NCI-H128 (cell line): Measurements from ENCODE around the gene SYNCRIP.
A peak's percentile ranks its signal among the peaks of the same experiment; 100 is the strongest.
"Not testable (repeated sequence)": the region's sequence is repeated elsewhere in the genome, so short reads cannot be mapped to it uniquely, and the experiment has no call there.

ENCODE experiments used
- DNase-seq: peaks from one replicate; lab custom pipeline; 2025; ENCODE audit not compliant: unreplicated experiment; lab: John Stamatoyannopoulos, UW

Gene SYNCRIP

GRCh38 chr6:85670573-85670972 is 27.9 kb upstream of the SYNCRIP start:
- no peak for DNase-seq

DNA sequence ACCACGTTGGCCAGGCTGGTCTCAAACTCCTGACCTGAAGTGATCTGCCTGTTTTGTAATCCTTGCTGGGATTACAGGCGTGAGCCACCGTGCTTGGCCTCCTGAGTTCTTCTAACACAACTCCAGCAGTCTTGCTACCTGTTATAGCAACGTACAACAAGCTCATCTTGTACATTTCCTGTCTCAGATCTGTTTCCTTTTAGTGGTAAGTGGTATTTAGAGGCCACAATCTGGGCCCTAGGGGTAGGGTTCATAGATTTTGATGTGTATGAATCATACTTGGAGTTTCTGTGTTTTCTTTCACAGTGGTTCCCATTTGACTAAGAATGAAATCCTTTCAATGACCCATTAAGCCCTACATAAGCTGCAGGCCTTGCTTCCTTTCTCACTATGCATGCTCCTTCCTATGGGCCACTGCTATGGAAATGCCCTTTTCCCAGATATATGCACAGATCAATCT is 27.1 kb upstream of the SYNCRIP start:
- DNase-seq = no peak

DNA sequence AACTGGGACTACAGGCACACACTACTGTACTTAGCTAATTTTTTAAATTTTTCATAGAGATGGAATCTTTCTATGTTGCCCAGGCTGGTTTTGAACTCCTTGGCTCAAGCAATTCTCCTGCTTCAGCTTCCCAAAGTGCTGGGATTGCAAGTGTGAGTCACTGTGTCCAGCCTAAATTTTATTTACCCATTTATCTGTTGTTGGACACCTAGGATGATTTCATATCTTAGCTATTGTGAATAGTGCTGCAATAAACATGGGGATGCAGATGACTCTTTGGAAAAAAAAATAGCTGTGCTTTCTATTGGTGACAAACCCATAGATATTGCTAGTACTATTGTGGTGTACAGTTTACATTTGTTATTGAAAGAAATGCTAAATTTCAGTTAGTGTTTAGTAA is 19.6 kb upstream of the SYNCRIP start:
- DNase-seq = no peak

DNA sequence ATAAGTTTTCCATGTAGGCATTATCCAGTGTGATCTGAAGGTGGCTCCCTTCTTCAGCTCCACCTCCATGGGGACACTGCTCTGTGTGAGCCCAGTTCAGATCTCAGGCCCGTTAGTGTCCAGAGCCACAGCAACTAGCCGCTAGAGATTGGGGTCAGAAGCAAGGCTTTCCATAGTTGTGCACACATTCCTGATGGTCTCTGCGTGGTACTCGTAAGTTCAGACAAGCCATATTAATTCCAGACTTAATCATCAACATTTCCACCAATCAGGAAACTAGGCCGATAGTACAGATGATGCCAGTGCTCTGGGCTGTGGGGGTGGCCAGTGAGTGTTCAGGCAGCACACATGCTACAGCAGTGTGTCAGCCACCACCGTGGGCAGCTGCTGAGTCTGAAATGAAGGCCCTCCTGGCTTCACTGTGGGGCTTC is 17.5 kb upstream of the SYNCRIP start:
- no peak for DNase-seq

DNA sequence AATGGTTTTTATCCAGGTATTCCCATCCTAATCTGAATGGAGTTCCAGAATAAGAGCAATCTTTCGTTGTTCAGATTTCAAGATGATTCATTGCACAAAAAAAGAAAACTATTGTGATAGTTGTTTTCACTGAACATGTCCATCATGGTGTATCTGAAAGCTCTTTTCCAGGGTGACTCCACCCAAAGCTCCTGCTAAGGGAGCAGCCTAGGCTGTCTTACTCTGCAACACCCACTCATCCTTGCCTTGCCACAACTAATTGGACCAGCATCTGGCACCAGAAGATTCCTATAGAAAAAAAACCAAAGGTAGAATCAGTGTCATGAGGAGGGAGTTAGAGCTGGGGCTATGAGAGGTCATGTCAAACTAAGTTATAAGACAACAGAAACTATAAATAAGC is 7.9 kb upstream of the SYNCRIP start:
- no peak for DNase-seq

GRCh38 chr6:85644279-85644762 is 1.6 kb upstream of the SYNCRIP start:
- DNase-seq = no peak

DNA sequence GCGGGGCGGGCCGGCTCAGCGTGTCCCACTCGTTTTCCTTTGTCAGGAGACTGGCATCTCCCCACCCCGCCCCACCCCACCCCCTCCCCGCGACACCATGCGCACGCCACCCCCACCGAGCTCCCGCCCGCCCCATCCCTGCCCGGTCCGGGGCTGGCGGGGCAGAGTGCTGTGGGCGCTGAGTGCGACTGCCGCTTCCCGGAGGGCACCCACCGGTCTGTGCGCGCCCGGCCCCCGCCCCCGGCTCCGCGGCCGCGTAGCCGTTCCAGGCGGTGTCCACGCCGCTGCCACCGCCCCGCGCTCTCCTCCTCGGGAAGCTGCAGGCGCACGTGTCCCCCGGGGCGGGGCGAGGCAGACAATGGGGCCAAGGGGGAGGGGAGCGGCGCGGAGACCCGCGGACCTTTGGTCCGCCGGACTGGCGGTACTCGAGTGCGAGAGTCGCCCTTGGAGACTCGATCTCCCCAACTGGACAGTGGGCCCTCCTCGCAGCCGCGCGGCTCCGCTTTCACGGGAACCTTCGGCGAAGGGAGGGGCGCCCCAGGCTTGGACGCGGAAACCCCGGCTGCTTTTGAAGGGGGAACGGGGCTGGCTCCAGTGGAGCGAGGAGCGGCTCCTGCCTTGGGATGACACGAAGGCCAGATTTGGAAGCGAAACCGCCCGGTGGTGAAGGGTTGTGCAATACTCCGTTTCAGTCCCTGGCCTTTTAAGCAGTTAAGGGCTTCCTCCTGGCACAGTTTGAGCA is 1.0 kb upstream of the SYNCRIP start:
- DNase-seq = peak; percentile 80

DNA sequence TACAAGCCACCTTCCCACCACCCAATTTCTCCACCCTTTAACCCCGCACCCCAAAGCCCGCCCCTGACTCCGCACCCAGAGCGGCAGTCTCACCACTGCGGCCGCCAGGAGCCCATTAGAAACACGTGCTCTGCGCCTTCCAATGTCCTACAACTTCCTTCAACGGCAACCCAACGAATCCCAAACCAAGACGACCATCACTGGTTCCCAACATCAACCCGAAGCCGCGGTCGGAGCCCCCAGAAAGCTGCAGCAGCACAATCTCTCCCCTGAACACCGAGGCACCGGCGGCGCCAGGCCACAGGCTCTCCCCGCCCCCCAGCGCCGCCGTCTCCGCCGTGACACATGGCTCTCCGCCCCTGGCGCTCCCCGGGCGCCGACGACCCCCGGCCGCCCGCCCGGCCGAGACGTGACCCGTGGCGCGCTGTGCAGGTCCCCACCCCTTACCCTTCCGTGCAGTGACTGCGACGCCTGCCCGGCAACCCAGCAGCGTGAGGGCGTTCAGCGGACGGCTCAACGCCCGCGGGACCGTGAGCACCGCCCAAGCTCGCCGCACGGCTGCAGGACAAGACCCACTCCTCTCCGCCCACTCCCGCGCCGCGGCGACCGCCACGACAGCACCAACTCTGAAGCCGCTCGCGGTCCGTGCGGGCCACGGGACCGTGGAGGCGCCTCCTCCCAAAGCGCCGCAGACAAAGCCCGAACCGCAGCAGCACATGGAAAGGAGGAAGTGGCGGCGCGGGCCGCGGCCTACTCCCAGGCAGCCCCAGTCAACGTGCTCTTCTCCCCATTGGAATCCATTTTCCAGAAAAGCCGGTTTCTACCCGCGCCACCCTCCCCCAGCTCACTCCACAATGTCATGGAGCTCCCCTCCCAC is 551 bp downstream of the SYNCRIP start:
- DNase-seq = no peak

- no peak for DNase-seq
Measured at GRCh38 chr6:85641522-85641896, 1.2 kb downstream of the SYNCRIP start.

- DNase-seq = no peak
Measured at GRCh38 chr6:85640821-85641220, 1.9 kb downstream of the SYNCRIP start.

GRCh38 chr6:85637579-85637978 is 5.1 kb downstream of the SYNCRIP start:
- DNase-seq = no peak

DNA sequence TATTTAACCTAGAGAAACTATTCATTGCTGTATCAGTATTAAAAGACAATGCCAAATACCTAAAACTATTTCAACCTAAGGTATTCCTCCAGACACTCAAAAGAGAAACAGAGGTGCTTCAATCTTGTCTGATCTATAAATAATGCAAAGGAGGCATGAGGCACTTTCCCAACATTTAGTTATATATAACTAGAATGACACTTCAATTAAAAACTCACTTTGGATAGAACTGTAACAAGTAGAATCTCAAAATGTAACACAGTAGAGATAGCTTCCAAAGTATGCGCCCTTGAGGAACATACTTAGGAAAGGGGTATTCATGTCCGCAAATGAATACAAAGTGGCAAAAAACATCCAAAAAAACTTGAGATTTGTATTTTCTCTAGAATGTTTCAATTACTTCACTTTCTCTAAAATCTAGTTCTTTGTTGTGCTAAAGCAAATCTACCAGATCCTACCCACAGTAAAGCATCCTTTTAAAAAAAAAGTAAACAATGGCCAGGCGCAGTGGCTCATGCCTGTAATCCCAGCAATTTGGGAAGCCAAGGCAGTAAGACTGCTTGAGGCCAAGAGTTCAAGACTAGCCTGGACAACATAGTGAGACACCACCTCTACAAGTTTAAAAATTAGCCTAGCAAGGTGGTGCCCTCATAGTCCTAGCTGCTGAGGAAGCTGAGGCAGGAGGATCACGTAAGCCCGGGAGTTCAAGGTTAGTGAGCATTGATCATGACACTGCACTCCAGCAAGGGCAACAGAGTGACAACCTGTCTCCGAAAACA is 10.3 kb downstream of the SYNCRIP start:
- no peak for DNase-seq

- DNase-seq = not testable (repeated sequence)
Measured at GRCh38 chr6:85631117-85631516, 11.6 kb downstream of the SYNCRIP start.

DNA sequence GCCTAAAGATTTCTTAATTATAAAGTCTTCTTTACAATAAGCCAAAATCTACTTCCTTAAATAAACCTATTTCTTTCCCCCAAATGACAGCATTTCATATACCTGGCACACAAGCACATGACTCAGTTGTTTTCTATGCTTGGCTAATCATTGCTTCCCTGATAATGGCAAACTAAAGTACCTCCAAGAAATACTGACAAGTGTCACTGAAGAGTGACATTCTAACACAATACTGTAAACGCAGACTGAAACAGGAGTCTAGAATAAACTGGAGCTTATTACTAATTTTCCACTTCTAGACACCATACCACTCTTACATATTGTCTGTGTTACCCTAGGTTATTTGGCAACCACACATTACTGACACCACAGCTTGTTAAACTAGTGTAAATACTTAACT is 14.3 kb downstream of the SYNCRIP start:
- DNase-seq = no peak

GRCh38 chr6:85620308-85620707 is 22.4 kb downstream of the SYNCRIP start:
- no peak for DNase-seq

GRCh38 chr6:85614780-85615179 is 27.9 kb downstream of the SYNCRIP start:
- DNase-seq = no peak

DNA sequence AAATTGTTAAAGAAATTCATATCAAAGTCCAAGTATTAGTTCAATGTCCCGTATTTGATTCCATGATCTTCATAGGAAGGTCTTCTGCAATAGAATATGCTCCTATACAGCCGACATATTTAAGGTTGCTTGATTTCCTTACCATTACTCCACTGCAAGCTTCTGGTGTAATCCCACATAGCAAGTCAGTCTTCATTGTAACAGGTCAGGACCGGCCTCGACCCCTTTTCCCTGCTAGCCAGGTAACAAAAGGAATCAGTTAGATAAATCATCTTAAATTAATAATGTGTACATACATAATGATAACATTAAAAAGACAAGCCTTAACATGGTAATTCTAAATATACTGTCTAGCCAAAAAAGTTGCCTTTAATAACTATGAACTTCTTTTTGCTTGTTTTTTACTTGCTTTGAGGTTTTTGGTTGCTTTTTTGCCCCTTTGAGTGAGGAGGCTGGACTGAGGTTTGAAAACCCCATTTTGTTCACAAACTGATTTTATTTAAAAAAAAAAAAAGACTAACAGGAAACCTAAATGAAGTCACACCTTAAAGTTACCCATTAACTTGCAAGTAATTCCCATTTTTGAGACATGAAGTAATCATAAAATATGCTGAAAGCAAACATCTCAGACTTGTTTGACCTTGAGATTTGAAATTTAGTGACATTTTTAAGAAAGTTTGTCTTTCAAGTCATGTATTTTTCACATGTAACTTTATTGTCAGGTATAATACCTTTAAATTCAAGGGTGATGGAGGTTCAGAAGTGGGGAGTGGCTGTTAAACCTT is 29.8 kb downstream of the SYNCRIP start:
- no peak for DNase-seq

DNA sequence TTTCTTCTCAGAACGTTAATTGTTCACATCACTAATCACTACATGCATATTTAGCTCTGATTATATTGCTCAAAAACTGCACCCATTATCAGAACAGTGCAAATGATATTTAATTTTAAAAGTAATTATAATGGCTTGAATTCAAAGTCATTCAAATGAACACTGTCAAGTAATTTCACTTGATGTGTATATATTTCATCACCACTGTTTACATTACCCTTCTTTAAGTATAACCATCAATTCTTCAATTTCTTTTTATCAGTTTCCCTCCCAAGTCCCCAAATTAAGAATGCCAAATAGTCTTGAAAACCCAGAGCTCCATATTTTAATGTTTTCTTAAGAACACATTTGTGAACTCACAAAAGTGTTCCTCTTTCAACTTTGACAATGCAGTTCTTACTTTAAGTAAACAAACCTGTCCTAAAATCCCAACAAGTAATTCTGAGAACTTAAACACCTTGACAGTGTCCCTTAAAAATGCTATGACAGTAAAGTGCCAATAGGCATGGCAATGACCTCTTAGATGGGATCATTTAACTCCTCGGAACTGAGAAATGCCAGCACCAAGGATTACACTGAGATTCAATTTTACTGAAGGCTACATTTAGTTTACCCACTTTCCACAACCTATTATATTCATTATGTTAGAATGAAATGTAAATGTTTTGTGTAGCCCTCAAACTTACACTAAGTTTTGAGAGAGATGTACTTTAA is 32.3 kb downstream of the SYNCRIP start:
- DNase-seq = no peak

GRCh38 chr6:85602100-85602499 is 40.6 kb downstream of the SYNCRIP start:
- no peak for DNase-seq
